DOHH2 (cell line): ENCODE results near the gene RBM6.

Experiments
- EZH2phosphoT487 ChIP-seq: fragments of 200-600 bp; sonication (generic); IDR thresholded peaks from 2 replicates; pipeline ENCODE4 v1.6.1; 2017; ENCODE audit warnings: borderline replicate concordance, mild to moderate bottlenecking, antibody characterized with exemption, low read length, moderate library complexity, mixed read lengths
- TF ChIP-seq, protein P1 (sequence below): fragments of 200-600 bp; sonication (generic); IDR thresholded peaks from one replicate; pipeline ENCODE4 v1.5.1; 2014; ENCODE audit warnings: antibody characterized with exemption, mild to moderate bottlenecking, low read depth, low read length; ENCODE audit not compliant: poor library complexity, severe bottlenecking

DNA sequence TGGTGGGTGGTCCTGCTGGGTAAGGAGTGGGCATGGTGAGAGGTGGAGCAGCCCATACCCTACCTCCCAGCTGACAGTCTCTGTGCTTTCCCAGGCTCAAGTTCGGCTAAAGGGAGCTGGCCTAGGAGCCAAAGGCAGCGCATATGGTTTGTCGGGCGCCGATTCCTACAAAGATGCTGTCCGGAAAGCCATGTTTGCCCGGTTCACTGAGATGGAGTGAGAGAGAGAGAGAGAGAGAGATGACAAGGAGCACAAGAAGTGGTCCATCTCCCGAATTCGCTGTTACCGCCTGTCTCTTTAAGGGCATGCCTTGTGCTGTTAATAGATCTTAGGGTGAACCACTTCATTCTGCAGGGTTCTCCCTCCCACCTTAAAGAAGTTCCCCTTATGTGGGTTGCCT is 178.3 kb downstream of the RBM6 start:
- no peak for TF ChIP-seq EZH2phosphoT487
- TF ChIP-seq, protein P1, sequence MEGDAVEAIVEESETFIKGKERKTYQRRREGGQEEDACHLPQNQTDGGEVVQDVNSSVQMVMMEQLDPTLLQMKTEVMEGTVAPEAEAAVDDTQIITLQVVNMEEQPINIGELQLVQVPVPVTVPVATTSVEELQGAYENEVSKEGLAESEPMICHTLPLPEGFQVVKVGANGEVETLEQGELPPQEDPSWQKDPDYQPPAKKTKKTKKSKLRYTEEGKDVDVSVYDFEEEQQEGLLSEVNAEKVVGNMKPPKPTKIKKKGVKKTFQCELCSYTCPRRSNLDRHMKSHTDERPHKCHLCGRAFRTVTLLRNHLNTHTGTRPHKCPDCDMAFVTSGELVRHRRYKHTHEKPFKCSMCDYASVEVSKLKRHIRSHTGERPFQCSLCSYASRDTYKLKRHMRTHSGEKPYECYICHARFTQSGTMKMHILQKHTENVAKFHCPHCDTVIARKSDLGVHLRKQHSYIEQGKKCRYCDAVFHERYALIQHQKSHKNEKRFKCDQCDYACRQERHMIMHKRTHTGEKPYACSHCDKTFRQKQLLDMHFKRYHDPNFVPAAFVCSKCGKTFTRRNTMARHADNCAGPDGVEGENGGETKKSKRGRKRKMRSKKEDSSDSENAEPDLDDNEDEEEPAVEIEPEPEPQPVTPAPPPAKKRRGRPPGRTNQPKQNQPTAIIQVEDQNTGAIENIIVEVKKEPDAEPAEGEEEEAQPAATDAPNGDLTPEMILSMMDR, result no peak
